ENCODE measurements around the gene EXOC3L4.

Gene EXOC3L4

DNA sequence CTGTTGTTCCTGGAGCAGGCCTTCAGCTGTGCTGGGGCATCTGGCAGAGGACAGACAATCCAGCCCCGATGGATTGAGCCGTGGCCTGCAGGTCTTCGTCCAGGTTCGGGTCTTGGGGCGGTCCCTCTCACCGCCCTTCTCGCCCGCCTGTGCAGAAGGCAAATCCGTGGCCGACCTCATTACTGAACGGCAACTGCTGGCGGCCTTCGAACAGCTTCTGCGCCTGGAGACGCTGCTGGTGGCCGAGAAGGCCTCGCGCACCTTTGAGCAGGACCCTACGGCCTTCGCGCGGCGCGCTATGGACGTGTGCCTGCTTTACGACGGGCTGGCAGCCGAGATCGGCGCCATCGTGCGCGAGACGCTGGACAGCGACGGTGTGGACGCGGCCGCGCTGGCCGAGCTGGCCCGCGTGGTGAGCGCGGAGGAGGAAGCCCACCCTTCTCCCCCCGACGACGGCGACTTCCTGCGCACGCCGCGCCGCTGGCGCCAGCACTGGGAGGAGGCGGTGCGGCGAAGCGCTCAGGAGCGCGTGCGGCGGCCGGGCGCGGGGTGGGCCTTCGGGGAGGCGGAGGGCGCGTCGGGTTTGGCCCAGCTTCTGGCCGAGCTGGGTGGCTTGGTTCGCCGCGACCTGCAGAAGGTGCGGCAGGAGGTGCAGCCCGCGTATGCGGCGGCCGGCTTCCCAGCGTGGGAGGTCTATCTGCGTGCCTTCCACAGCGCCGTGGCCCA lies 7.6 kb downstream of the EXOC3L4 start:
- H3K18ac ChIP-seq (ENCODE audit: low read length): no peak overlapping the region
- no peak overlapping the region for H4K8ac ChIP-seq (ENCODE audit: low read depth, low read length)
- no peak overlapping the region for H3K23ac ChIP-seq (ENCODE audit: low read length)
- H3K79me1 ChIP-seq (ENCODE audit: low read length): no peaks in the 10 kb centered on the region
- no peak overlapping the region for H3K4me3 ChIP-seq (ENCODE audit: low read length)
- H3K4me1 ChIP-seq (ENCODE audit: control insufficient read depth, low read depth, low read length): peaks cover 2% of the 10 kb centered on the region
- no peak overlapping the region for H3K4me2 ChIP-seq (ENCODE audit: low read length)
- no peak overlapping the region for H3K27ac ChIP-seq (ENCODE audit: low read depth, low read length)
- no peak overlapping the region for H3K9ac ChIP-seq (ENCODE audit: low read length)
- H3K79me2 ChIP-seq (ENCODE audit: control insufficient read depth, insufficient read depth, low read length): no peaks in the 10 kb centered on the region
- H4K5ac ChIP-seq (ENCODE audit: low read length): no peak overlapping the region
- DNase-seq: no peak
- no peak overlapping the region for H3K4ac ChIP-seq (ENCODE audit: low read depth, low read length)
- H2BK5ac ChIP-seq (ENCODE audit: low read length): no peak overlapping the region
- H2AK5ac ChIP-seq (ENCODE audit: low read length): no peak overlapping the region
- peaks cover 8% of the 10 kb centered on the region for H3K27me3 ChIP-seq (ENCODE audit: insufficient read depth, low read length, poor library complexity)
- H2BK120ac ChIP-seq (ENCODE audit: low read depth, low read length): no peak overlapping the region
- no peak overlapping the region for H2BK15ac ChIP-seq (replicated peaks; ENCODE audit: low read depth)
- no peaks in the 10 kb centered on the region for H3K36me3 ChIP-seq (ENCODE audit: control insufficient read depth, insufficient read depth, low read length)
- no CpG with 5 or more reads among the region's 85 CpGs for WGBS (ENCODE audit: extremely low coverage, insufficient coverage, low lambda C conversion rate)
- no peak overlapping the region for H3K56ac ChIP-seq (ENCODE audit: low read length)

DNA sequence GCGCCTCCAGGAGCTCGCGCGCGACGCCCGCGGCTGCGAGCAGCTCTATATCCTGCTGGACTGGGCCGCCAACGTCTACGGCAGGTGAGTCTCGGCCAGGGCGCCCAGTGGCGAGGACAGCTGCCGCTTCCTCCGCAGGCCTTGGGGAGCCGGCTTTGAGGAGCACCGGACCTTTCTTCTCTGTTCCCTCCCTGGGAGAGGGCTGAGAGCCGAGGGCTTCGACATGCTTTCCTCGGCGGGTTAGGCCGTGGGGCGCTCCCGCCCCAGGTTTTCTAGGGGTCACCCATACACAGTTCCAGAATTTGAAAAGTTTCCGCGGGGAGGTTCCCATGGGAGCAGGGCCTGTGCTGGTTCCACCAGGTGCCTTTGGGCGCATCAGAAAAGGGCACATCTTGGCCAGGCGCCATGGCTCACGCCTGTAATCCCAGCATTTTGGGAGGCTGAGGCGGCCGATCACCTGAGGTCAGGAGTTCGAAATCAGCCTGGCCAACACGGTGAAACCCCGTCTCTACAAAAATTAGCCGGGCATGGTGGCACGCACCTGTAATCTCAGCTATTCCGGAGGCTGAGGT lies 8.2 kb downstream of the EXOC3L4 start:
- Histone ChIP-seq H3K36me3 (ENCODE audit: control insufficient read depth, insufficient read depth, low read length) (no peaks in the 10 kb centered on the region), H3K56ac (ENCODE audit: low read length) (no peak overlapping the region), H3K79me2 (ENCODE audit: control insufficient read depth, insufficient read depth, low read length) (no peaks in the 10 kb centered on the region), H3K4ac (ENCODE audit: low read depth, low read length) (no peak overlapping the region), H4K5ac (ENCODE audit: low read length) (no peak overlapping the region), H3K23ac (ENCODE audit: low read length) (peak overlapping the region; percentile 80), H3K9ac (ENCODE audit: low read length) (no peak overlapping the region), H2BK5ac (ENCODE audit: low read length) (no peak overlapping the region), H3K79me1 (ENCODE audit: low read length) (no peaks in the 10 kb centered on the region), H4K8ac (ENCODE audit: low read depth, low read length) (no peak overlapping the region), H3K18ac (ENCODE audit: low read length) (no peak overlapping the region), H3K27ac (ENCODE audit: low read depth, low read length) (no peak overlapping the region), H3K4me1 (ENCODE audit: control insufficient read depth, low read depth, low read length) (peaks cover 2% of the 10 kb centered on the region), H3K4me2 (ENCODE audit: low read length) (no peak overlapping the region), H2AK5ac (ENCODE audit: low read length) (no peak overlapping the region), H3K4me3 (ENCODE audit: low read length) (no peak overlapping the region), H3K27me3 (ENCODE audit: insufficient read depth, low read length, poor library complexity) (peaks cover 8% of the 10 kb centered on the region), H2BK15ac (replicated peaks; ENCODE audit: low read depth) (no peak overlapping the region), H2BK120ac (ENCODE audit: low read depth, low read length) (no peak overlapping the region)
- DNase-seq: no peak
- no CpG with 5 or more reads among the region's 39 CpGs for WGBS (ENCODE audit: extremely low coverage, insufficient coverage, low lambda C conversion rate)

- no CpG with 5 or more reads among the region's 68 CpGs for WGBS (ENCODE audit: extremely low coverage, insufficient coverage, low lambda C conversion rate)
- no peak overlapping the region for H3K4ac ChIP-seq (ENCODE audit: low read depth, low read length)
- no peak overlapping the region for H2BK15ac ChIP-seq (replicated peaks; ENCODE audit: low read depth)
- H3K23ac ChIP-seq (ENCODE audit: low read length): no peak overlapping the region
- H3K27ac ChIP-seq (ENCODE audit: low read depth, low read length): no peak overlapping the region
- no peak overlapping the region for H2BK5ac ChIP-seq (ENCODE audit: low read length)
- no peak overlapping the region for H4K5ac ChIP-seq (ENCODE audit: low read length)
- no peak overlapping the region for H3K4me2 ChIP-seq (ENCODE audit: low read length)
- no peak overlapping the region for H3K18ac ChIP-seq (ENCODE audit: low read length)
- no peak overlapping the region for H4K8ac ChIP-seq (ENCODE audit: low read depth, low read length)
- no peak overlapping the region for H3K4me3 ChIP-seq (ENCODE audit: low read length)
- no peaks in the 10 kb centered on the region for H3K79me1 ChIP-seq (ENCODE audit: low read length)
- no peak for DNase-seq
- H3K27me3 ChIP-seq (ENCODE audit: insufficient read depth, low read length, poor library complexity): peaks cover 8% of the 10 kb centered on the region
- no peak overlapping the region for H3K9ac ChIP-seq (ENCODE audit: low read length)
- H3K4me1 ChIP-seq (ENCODE audit: control insufficient read depth, low read depth, low read length): peaks cover 5% of the 10 kb centered on the region
- H2BK120ac ChIP-seq (ENCODE audit: low read depth, low read length): no peak overlapping the region
- no peaks in the 10 kb centered on the region for H3K36me3 ChIP-seq (ENCODE audit: control insufficient read depth, insufficient read depth, low read length)
- no peaks in the 10 kb centered on the region for H3K79me2 ChIP-seq (ENCODE audit: control insufficient read depth, insufficient read depth, low read length)
- peak overlapping the region; percentile 15 for H3K56ac ChIP-seq (ENCODE audit: low read length)
- no peak overlapping the region for H2AK5ac ChIP-seq (ENCODE audit: low read length)
Observed at GRCh38 chr14:103103461-103104388, 9.2 kb downstream of the EXOC3L4 start.

DNA sequence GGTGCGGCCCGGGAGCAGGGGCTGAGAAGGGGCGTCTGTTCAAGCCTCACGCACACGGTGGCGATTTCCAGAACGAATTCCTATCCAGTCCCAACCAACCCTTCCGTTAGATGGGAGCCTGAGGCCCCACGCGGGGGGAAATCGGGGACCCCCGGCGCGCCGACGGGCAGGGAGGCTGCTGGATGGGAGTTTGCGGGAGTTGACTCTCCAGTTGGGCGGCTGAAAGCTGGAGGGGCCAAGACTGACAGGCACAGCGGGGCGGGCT lies 9.8 kb downstream of the EXOC3L4 start:
- no peak overlapping the region for H3K4me3 ChIP-seq (ENCODE audit: low read length)
- no peak overlapping the region for H2BK15ac ChIP-seq (replicated peaks; ENCODE audit: low read depth)
- no peak overlapping the region for H4K5ac ChIP-seq (ENCODE audit: low read length)
- H2AK5ac ChIP-seq (ENCODE audit: low read length): no peak overlapping the region
- no peaks in the 10 kb centered on the region for H3K79me1 ChIP-seq (ENCODE audit: low read length)
- no peak overlapping the region for H3K9ac ChIP-seq (ENCODE audit: low read length)
- H3K36me3 ChIP-seq (ENCODE audit: control insufficient read depth, insufficient read depth, low read length): no peaks in the 10 kb centered on the region
- no peaks in the 10 kb centered on the region for H3K79me2 ChIP-seq (ENCODE audit: control insufficient read depth, insufficient read depth, low read length)
- H3K27ac ChIP-seq (ENCODE audit: low read depth, low read length): no peak overlapping the region
- H2BK120ac ChIP-seq (ENCODE audit: low read depth, low read length): no peak overlapping the region
- no peak overlapping the region for H3K18ac ChIP-seq (ENCODE audit: low read length)
- H3K56ac ChIP-seq (ENCODE audit: low read length): no peak overlapping the region
- H3K4me2 ChIP-seq (ENCODE audit: low read length): no peak overlapping the region
- no peak overlapping the region for H3K4ac ChIP-seq (ENCODE audit: low read depth, low read length)
- WGBS (ENCODE audit: extremely low coverage, insufficient coverage, low lambda C conversion rate): no CpG with 5 or more reads among the region's 20 CpGs
- H2BK5ac ChIP-seq (ENCODE audit: low read length): no peak overlapping the region
- no peak for DNase-seq
- no peak overlapping the region for H4K8ac ChIP-seq (ENCODE audit: low read depth, low read length)
- peaks cover 8% of the 10 kb centered on the region for H3K27me3 ChIP-seq (ENCODE audit: insufficient read depth, low read length, poor library complexity)
- H3K4me1 ChIP-seq (ENCODE audit: control insufficient read depth, low read depth, low read length): peaks cover 3% of the 10 kb centered on the region
- H3K23ac ChIP-seq (ENCODE audit: low read length): no peak overlapping the region

- H3K56ac ChIP-seq (ENCODE audit: low read length): peak overlapping the region; percentile 35
- H2BK120ac ChIP-seq (ENCODE audit: low read depth, low read length): no peak overlapping the region
- H3K36me3 ChIP-seq (ENCODE audit: control insufficient read depth, insufficient read depth, low read length): no peaks in the 10 kb centered on the region
- no peak overlapping the region for H2BK15ac ChIP-seq (replicated peaks; ENCODE audit: low read depth)
- no peaks in the 10 kb centered on the region for H3K79me2 ChIP-seq (ENCODE audit: control insufficient read depth, insufficient read depth, low read length)
- peaks cover 8% of the 10 kb centered on the region for H3K27me3 ChIP-seq (ENCODE audit: insufficient read depth, low read length, poor library complexity)
- no peak overlapping the region for H3K27ac ChIP-seq (ENCODE audit: low read depth, low read length)
- no peak overlapping the region for H2BK5ac ChIP-seq (ENCODE audit: low read length)
- no peak overlapping the region for H4K5ac ChIP-seq (ENCODE audit: low read length)
- no peak overlapping the region for H3K18ac ChIP-seq (ENCODE audit: low read length)
- peak; percentile 67 for DNase-seq
- H3K23ac ChIP-seq (ENCODE audit: low read length): no peak overlapping the region
- no peak overlapping the region for H4K8ac ChIP-seq (ENCODE audit: low read depth, low read length)
- no peak overlapping the region for H3K4ac ChIP-seq (ENCODE audit: low read depth, low read length)
- H3K79me1 ChIP-seq (ENCODE audit: low read length): no peaks in the 10 kb centered on the region
- H3K9ac ChIP-seq (ENCODE audit: low read length): no peak overlapping the region
- peaks cover 3% of the 10 kb centered on the region for H3K4me1 ChIP-seq (ENCODE audit: control insufficient read depth, low read depth, low read length)
- peak overlapping the region; percentile 4 for H3K4me2 ChIP-seq (ENCODE audit: low read length)
- no CpG with 5 or more reads among the region's 59 CpGs for WGBS (ENCODE audit: extremely low coverage, insufficient coverage, low lambda C conversion rate)
- no peak overlapping the region for H2AK5ac ChIP-seq (ENCODE audit: low read length)
- no peak overlapping the region for H3K4me3 ChIP-seq (ENCODE audit: low read length)
Observed at GRCh38 chr14:103104654-103105452, 10.3 kb downstream of the EXOC3L4 start.
